ENCODE data around the gene PROSER1.

The PROSER1 gene

DNA sequence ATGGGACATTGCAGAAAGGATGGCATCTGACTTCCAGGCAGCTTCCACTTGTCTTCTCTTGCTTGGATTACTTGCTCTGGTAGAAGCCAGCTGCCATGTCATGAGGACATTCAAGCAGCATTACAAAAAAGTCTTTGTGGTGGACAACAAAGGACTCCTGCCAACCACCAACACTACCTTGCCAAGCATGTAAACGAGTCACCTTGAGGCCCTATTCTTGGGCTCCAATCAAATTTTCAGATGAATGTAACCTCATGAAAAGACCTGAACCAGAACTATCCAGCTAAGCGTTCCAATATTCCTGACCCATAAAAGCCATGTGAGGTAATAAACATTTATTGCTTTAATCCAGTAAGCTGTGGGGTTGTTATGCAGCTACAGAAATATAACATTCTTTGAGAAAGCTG is 12.5 kb downstream of the PROSER1 start:
- H3K4ac ChIP-seq (ENCODE audit: low read depth, low read length) = no peak overlapping the region
- H3K4me2 ChIP-seq (ENCODE audit: low read length) = no peak overlapping the region
- peaks cover 2% of the 10 kb centered on the region for H3K79me1 ChIP-seq (ENCODE audit: low read length)
- H3K36me3 ChIP-seq (ENCODE audit: control insufficient read depth, insufficient read depth, low read length) = no peaks in the 10 kb centered on the region
- no peak overlapping the region for H3K9ac ChIP-seq (ENCODE audit: low read length)
- H3K56ac ChIP-seq (ENCODE audit: low read length) = no peak overlapping the region
- H2BK5ac ChIP-seq (ENCODE audit: low read length) = no peak overlapping the region
- DNase-seq = no peak
- H4K8ac ChIP-seq (ENCODE audit: low read depth, low read length) = no peak overlapping the region
- peaks cover 6% of the 10 kb centered on the region for H3K4me1 ChIP-seq (ENCODE audit: control insufficient read depth, low read depth, low read length)
- H2AK5ac ChIP-seq (ENCODE audit: low read length) = no peak overlapping the region
- H3K18ac ChIP-seq (ENCODE audit: low read length) = no peak overlapping the region
- no CpG with 5 or more reads among the region's 2 CpGs for WGBS (ENCODE audit: extremely low coverage, insufficient coverage, low lambda C conversion rate)
- H3K27ac ChIP-seq (ENCODE audit: low read depth, low read length) = no peak overlapping the region
- no peak overlapping the region for H2BK15ac ChIP-seq (replicated peaks; ENCODE audit: low read depth)
- no peak overlapping the region for H4K5ac ChIP-seq (ENCODE audit: low read length)
- H2BK120ac ChIP-seq (ENCODE audit: low read depth, low read length) = no peak overlapping the region
- H3K23ac ChIP-seq (ENCODE audit: low read length) = no peak overlapping the region
- no peaks in the 10 kb centered on the region for H3K27me3 ChIP-seq (ENCODE audit: insufficient read depth, low read length, poor library complexity)
- no peaks in the 10 kb centered on the region for H3K79me2 ChIP-seq (ENCODE audit: control insufficient read depth, insufficient read depth, low read length)
- no peak overlapping the region for H3K4me3 ChIP-seq (ENCODE audit: low read length)

GRCh38 chr13:39023761-39024160 is 14.1 kb downstream of the PROSER1 start:
- no peak overlapping the region for H3K18ac ChIP-seq (ENCODE audit: low read length)

GRCh38 chr13:39023316-39023715 is 14.6 kb downstream of the PROSER1 start:
- Histone ChIP-seq H2BK5ac (ENCODE audit: low read length) (no peak overlapping the region), H4K5ac (ENCODE audit: low read length) (no peak overlapping the region), H2BK15ac (replicated peaks; ENCODE audit: low read depth) (no peak overlapping the region), H4K8ac (ENCODE audit: low read depth, low read length) (no peak overlapping the region), H3K4ac (ENCODE audit: low read depth, low read length) (no peak overlapping the region), H3K27ac (ENCODE audit: low read depth, low read length) (no peak overlapping the region), H3K4me2 (ENCODE audit: low read length) (no peak overlapping the region), H3K4me1 (ENCODE audit: control insufficient read depth, low read depth, low read length) (peaks cover 6% of the 10 kb centered on the region), H3K36me3 (ENCODE audit: control insufficient read depth, insufficient read depth, low read length) (no peaks in the 10 kb centered on the region), H3K79me2 (ENCODE audit: control insufficient read depth, insufficient read depth, low read length) (no peaks in the 10 kb centered on the region), H3K79me1 (ENCODE audit: low read length) (peaks cover 2% of the 10 kb centered on the region), H3K56ac (ENCODE audit: low read length) (no peak overlapping the region), H3K23ac (ENCODE audit: low read length) (no peak overlapping the region), H2AK5ac (ENCODE audit: low read length) (no peak overlapping the region), H3K4me3 (ENCODE audit: low read length) (no peak overlapping the region), H3K18ac (ENCODE audit: low read length) (no peak overlapping the region), H2BK120ac (ENCODE audit: low read depth, low read length) (no peak overlapping the region), H3K27me3 (ENCODE audit: insufficient read depth, low read length, poor library complexity) (no peaks in the 10 kb centered on the region), H3K9ac (ENCODE audit: low read length) (no peak overlapping the region)
- no CpG with 5 or more reads among the region's 2 CpGs for WGBS (ENCODE audit: extremely low coverage, insufficient coverage, low lambda C conversion rate)
- peak; percentile 84 for DNase-seq

More at GRCh38 chr13:39023761-39024160, 14.1 kb downstream of the PROSER1 start:
- H2BK120ac ChIP-seq (ENCODE audit: low read depth, low read length) = no peak overlapping the region
- H3K36me3 ChIP-seq (ENCODE audit: control insufficient read depth, insufficient read depth, low read length) = no peaks in the 10 kb centered on the region
- DNase-seq = peak; percentile 57
- peaks cover 6% of the 10 kb centered on the region for H3K4me1 ChIP-seq (ENCODE audit: control insufficient read depth, low read depth, low read length)
- H3K79me2 ChIP-seq (ENCODE audit: control insufficient read depth, insufficient read depth, low read length) = no peaks in the 10 kb centered on the region
- H3K27me3 ChIP-seq (ENCODE audit: insufficient read depth, low read length, poor library complexity) = no peaks in the 10 kb centered on the region
- no peak overlapping the region for H3K4me2 ChIP-seq (ENCODE audit: low read length)
- no peak overlapping the region for H2BK15ac ChIP-seq (replicated peaks; ENCODE audit: low read depth)
- H3K4ac ChIP-seq (ENCODE audit: low read depth, low read length) = no peak overlapping the region
- H3K27ac ChIP-seq (ENCODE audit: low read depth, low read length) = peak overlapping the region; percentile 22
- no peak overlapping the region for H2AK5ac ChIP-seq (ENCODE audit: low read length)
- no peak overlapping the region for H4K5ac ChIP-seq (ENCODE audit: low read length)
- H3K4me3 ChIP-seq (ENCODE audit: low read length) = no peak overlapping the region
- no peak overlapping the region for H3K9ac ChIP-seq (ENCODE audit: low read length)
- H3K23ac ChIP-seq (ENCODE audit: low read length) = no peak overlapping the region
- peaks cover 2% of the 10 kb centered on the region for H3K79me1 ChIP-seq (ENCODE audit: low read length)
- H2BK5ac ChIP-seq (ENCODE audit: low read length) = no peak overlapping the region
- no peak overlapping the region for H3K56ac ChIP-seq (ENCODE audit: low read length)
- H4K8ac ChIP-seq (ENCODE audit: low read depth, low read length) = no peak overlapping the region

GRCh38 chr13:39020853-39021462 is 16.9 kb downstream of the PROSER1 start:
- H3K36me3 ChIP-seq (ENCODE audit: control insufficient read depth, insufficient read depth, low read length) = no peaks in the 10 kb centered on the region
- no peak overlapping the region for H3K9ac ChIP-seq (ENCODE audit: low read length)
- H3K4ac ChIP-seq (ENCODE audit: low read depth, low read length) = no peak overlapping the region
- no peak overlapping the region for H2BK15ac ChIP-seq (replicated peaks; ENCODE audit: low read depth)
- H3K4me1 ChIP-seq (ENCODE audit: control insufficient read depth, low read depth, low read length) = peaks cover 6% of the 10 kb centered on the region
- no peak overlapping the region for H2AK5ac ChIP-seq (ENCODE audit: low read length)
- no peak overlapping the region for H3K18ac ChIP-seq (ENCODE audit: low read length)
- no peak overlapping the region for H4K5ac ChIP-seq (ENCODE audit: low read length)
- H3K23ac ChIP-seq (ENCODE audit: low read length) = no peak overlapping the region
- H3K79me1 ChIP-seq (ENCODE audit: low read length) = peaks cover 2% of the 10 kb centered on the region
- WGBS (ENCODE audit: extremely low coverage, insufficient coverage, low lambda C conversion rate) = no CpG with 5 or more reads among the region's 4 CpGs
- no peak overlapping the region for H3K56ac ChIP-seq (ENCODE audit: low read length)
- no peak overlapping the region for H3K4me3 ChIP-seq (ENCODE audit: low read length)
- H2BK120ac ChIP-seq (ENCODE audit: low read depth, low read length) = no peak overlapping the region
- H3K27ac ChIP-seq (ENCODE audit: low read depth, low read length) = no peak overlapping the region
- no peaks in the 10 kb centered on the region for H3K79me2 ChIP-seq (ENCODE audit: control insufficient read depth, insufficient read depth, low read length)
- H2BK5ac ChIP-seq (ENCODE audit: low read length) = no peak overlapping the region
- H3K4me2 ChIP-seq (ENCODE audit: low read length) = no peak overlapping the region
- H4K8ac ChIP-seq (ENCODE audit: low read depth, low read length) = no peak overlapping the region
- DNase-seq = no peak
- H3K27me3 ChIP-seq (ENCODE audit: insufficient read depth, low read length, poor library complexity) = no peaks in the 10 kb centered on the region

GRCh38 chr13:39016787-39017186 is 21.1 kb downstream of the PROSER1 start:
- Histone ChIP-seq H3K27ac (ENCODE audit: low read depth, low read length) (no peak overlapping the region), H3K4me3 (ENCODE audit: low read length) (no peak overlapping the region), H3K79me2 (ENCODE audit: control insufficient read depth, insufficient read depth, low read length) (no peaks in the 10 kb centered on the region), H2AK5ac (ENCODE audit: low read length) (no peak overlapping the region), H4K8ac (ENCODE audit: low read depth, low read length) (no peak overlapping the region), H3K9ac (ENCODE audit: low read length) (no peak overlapping the region), H3K23ac (ENCODE audit: low read length) (no peak overlapping the region), H3K4me2 (ENCODE audit: low read length) (no peak overlapping the region), H2BK120ac (ENCODE audit: low read depth, low read length) (no peak overlapping the region), H3K56ac (ENCODE audit: low read length) (no peak overlapping the region), H3K4me1 (ENCODE audit: control insufficient read depth, low read depth, low read length) (no peaks in the 10 kb centered on the region), H3K18ac (ENCODE audit: low read length) (no peak overlapping the region), H4K5ac (ENCODE audit: low read length) (no peak overlapping the region), H2BK15ac (replicated peaks; ENCODE audit: low read depth) (no peak overlapping the region), H3K79me1 (ENCODE audit: low read length) (peaks cover 2% of the 10 kb centered on the region), H3K4ac (ENCODE audit: low read depth, low read length) (no peak overlapping the region), H3K36me3 (ENCODE audit: control insufficient read depth, insufficient read depth, low read length) (peaks cover 8% of the 10 kb centered on the region), H3K27me3 (ENCODE audit: insufficient read depth, low read length, poor library complexity) (no peaks in the 10 kb centered on the region), H2BK5ac (ENCODE audit: low read length) (no peak overlapping the region)
- WGBS (ENCODE audit: extremely low coverage, insufficient coverage, low lambda C conversion rate) = no CpG with 5 or more reads among the region's 2 CpGs
- DNase-seq = peak; percentile 48

GRCh38 chr13:39016087-39016486 is 21.8 kb downstream of the PROSER1 start:
- H3K4me1 ChIP-seq (ENCODE audit: control insufficient read depth, low read depth, low read length) = no peaks in the 10 kb centered on the region
- no peak overlapping the region for H4K5ac ChIP-seq (ENCODE audit: low read length)
- H3K79me1 ChIP-seq (ENCODE audit: low read length) = peaks cover 1% of the 10 kb centered on the region
- no peak overlapping the region for H2BK120ac ChIP-seq (ENCODE audit: low read depth, low read length)
- no peak for DNase-seq
- H3K27me3 ChIP-seq (ENCODE audit: insufficient read depth, low read length, poor library complexity) = no peaks in the 10 kb centered on the region
- peaks cover 11% of the 10 kb centered on the region for H3K36me3 ChIP-seq (ENCODE audit: control insufficient read depth, insufficient read depth, low read length)
- no peak overlapping the region for H3K23ac ChIP-seq (ENCODE audit: low read length)
- H2AK5ac ChIP-seq (ENCODE audit: low read length) = no peak overlapping the region
- no peak overlapping the region for H3K18ac ChIP-seq (ENCODE audit: low read length)
- H3K56ac ChIP-seq (ENCODE audit: low read length) = no peak overlapping the region
- H4K8ac ChIP-seq (ENCODE audit: low read depth, low read length) = no peak overlapping the region
- H2BK5ac ChIP-seq (ENCODE audit: low read length) = no peak overlapping the region
- 100% methylated on average over 1 of the region's 1 CpG for WGBS (ENCODE audit: extremely low coverage, insufficient coverage, low lambda C conversion rate)
- H2BK15ac ChIP-seq (replicated peaks; ENCODE audit: low read depth) = no peak overlapping the region
- no peak overlapping the region for H3K4me3 ChIP-seq (ENCODE audit: low read length)
- no peak overlapping the region for H3K4ac ChIP-seq (ENCODE audit: low read depth, low read length)
- no peak overlapping the region for H3K9ac ChIP-seq (ENCODE audit: low read length)
- no peak overlapping the region for H3K27ac ChIP-seq (ENCODE audit: low read depth, low read length)
- no peak overlapping the region for H3K4me2 ChIP-seq (ENCODE audit: low read length)
- H3K79me2 ChIP-seq (ENCODE audit: control insufficient read depth, insufficient read depth, low read length) = no peaks in the 10 kb centered on the region
